Cerebellar nuclear complex (tissue), 1 donor: ENCODE data around the gene MSL3B.

Experiments
- DNase-seq, 2 experiments: peaks; one replicate each; lab custom pipeline; 2025; lab: John Stamatoyannopoulos, UW

MSL3B gene

DNA sequence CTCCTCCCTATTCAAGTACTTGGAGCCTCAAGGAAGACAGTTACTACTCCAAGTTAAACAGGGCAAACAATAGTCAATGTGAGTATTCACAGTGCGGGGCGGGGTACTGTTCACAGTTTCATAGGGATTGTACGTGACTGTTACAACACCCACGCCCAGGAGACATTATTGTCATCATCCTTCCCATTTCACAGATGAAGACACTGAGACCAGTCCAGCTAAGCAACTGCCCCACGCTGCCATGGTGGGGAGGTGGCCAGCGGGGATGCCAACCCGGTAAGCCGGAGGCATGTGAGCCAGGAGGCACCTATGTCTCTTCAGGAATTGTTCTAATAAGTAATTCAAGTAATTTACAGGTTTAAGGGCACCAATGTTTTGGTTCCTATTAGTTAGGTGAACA lies 14.8 kb downstream of the MSL3B start:
- no peak for DNase-seq

DNA sequence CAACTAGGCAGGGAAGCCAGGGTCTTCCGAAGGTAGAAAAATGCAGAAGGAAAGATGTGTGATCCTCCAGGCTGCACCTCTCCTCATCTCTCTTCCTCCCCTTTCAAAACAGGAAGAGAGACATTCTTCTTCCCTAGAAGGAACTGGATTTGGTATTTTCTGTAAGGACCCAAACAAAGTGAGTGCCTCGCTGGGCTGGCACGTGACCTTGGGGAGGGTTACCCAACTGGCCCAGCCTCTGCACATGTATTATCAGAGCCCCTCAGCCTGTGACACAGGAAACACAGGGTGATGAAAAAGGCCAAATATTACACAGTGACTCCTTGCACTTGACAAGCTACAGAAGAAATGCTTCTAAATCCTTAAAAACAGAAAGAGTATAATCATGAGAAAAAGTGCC lies 16.1 kb downstream of the MSL3B start:
- DNase-seq = no peak

DNA sequence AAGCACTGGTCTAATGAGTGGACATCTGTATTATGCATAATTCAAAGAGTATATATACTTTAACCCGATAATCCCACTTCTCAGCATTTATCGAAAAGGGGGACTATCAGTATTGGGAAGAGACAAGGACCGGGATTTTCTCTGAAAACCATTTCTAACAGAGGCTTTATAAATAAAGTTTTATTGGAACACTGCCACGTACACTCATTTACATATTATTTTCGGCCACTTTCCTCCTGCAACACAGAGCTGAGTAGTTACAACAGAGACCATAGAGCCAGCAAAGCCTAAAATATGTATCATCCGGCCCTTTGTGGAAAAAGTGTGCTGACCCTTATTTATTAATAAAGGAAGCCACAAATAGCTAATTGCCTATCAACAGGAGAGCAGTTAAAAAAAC lies 17.0 kb downstream of the MSL3B start:
- DNase-seq = no peak

DNA sequence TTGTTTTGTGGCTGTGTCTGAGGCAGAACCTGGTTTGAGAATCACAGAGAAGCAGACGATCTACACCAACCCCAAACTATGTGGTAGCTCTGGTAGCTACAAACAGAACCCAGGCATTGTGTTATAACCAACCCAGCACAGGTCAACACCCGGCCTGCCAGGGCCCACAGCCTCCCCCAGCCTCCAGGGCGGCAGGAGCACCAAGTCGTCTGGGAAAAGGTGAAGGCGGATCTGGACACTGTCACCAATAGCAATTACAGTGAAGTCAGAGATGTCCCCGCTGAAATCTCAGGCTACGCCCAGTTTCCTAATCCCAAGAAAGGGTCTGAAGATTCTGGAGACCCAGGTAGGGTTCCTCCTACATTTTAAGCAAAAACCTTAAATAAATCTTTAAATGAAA lies 17.4 kb downstream of the MSL3B start:
- no peak for DNase-seq

DNA sequence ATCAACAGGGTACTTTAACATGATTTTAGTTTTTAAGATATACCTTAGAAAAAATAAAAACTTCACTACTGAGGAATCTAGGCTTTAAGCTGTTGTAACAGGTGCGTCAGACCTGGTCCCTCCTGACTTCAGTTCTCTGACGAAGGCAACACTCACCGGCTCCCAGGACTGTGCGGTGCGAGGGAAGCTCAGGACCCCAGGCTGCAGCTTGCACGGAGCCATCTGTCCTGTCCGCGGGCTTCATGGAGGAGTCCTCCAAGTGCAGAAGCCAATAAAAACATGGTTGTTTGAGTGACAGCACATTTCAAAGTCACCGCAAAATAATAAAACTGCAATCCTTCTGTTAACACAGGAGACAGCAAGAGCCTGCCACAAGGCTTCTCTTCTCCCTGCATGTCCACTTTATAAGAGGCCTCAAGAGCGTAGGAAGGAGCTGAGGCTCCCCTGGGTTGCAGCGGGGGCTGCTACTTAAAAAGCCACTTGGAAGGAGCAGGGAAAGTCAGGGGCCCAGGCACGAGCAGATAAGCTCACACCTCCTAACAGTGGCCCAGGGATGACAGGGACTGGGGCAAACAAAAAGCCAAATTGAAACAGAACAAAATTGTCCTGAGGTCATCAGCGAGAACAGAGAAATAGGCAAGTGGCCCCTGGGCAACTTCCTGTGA lies 18.4 kb downstream of the MSL3B start:
- DNase-seq = no peak

DNA sequence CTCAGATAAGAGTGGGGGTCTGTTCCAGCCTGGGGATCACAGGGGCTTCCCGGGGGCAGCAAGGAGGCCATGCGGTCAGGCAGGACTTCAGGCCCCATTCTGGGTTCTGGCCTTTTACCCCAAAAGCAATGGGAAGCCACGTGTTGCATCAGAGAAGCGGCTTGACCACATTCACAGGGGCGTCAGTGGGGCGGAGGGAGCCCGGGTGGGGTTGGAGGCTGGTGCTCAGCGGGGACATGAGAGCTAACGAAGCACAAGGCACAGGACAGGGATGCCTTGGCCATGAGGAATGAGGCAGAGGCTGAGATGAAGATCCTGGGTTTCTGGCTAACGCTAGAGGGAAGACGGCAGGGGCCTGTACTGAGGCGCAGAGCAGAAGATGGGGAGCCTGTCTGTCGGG lies 19.9 kb downstream of the MSL3B start:
- DNase-seq = no peak

DNA sequence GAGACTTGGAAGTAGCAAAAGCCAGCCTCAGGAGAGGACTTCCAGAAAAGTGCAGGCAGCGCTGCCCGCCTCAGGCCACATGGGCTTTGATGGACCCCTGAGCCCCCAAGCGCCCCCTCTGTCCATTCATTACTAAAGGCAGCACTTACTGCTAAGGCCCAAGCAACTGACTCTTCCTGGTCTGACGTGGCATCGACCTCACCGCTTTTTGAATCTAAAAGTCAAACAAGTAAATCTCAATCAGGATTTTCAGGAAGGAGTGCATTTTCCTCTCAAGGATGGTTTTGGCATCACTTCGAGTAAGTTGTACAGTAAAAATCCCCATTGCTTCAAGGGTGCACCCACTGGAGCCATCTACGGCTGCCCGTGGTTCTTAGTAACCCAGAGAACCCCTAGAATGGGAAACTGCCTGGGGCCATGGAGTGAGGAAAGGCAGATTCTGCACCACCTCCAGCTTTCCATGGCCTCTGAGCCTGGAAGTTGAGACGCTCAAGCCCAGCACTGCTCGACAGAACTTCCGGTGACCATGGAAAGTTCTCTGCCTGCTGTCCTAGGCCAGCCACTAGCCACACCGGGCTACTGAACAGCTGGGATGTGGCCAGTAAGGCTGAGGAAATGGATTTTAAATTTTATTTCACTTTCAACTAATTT lies 20.8 kb downstream of the MSL3B start:
- no peak for DNase-seq

DNA sequence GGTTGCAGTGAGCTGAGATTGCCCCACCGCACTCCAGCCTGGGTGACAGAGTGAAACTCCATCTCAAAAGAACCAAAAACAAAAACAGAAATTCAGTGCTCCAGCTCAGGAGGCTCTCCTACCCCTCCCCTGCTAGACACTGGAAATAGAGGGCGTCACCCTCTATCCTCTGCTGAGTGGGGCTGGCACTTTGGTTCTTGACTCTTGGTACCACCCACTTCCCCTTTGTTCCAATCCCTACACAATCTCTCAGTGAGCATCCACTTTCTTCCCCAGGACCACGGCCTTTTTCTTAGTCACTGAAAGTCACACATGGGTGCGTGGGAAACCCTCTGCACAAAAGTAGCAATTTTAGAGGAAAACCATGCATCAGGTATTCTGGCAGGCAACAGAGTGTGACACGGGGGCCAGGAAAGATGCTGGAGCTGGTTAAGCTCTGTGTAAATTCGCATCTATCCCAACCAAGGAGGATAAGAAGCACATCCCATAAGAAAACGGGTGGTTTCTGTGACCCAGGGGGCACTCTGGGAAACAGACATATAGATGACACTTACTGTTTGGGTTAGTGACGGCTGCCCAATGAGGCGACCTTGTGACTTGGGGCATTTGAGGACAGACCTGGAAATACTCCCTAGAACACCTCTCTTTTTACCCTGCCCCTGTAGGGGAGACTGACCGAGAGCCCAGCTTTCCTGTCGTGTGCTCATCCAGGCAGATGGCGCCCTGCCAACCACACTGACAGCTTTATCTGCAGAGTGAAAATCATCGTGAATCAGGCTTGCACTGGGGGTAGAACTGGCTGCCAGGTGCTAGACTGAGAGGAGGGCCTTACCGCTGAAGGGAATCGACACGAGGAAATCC lies 21.6 kb downstream of the MSL3B start:
- no peak for DNase-seq

DNA sequence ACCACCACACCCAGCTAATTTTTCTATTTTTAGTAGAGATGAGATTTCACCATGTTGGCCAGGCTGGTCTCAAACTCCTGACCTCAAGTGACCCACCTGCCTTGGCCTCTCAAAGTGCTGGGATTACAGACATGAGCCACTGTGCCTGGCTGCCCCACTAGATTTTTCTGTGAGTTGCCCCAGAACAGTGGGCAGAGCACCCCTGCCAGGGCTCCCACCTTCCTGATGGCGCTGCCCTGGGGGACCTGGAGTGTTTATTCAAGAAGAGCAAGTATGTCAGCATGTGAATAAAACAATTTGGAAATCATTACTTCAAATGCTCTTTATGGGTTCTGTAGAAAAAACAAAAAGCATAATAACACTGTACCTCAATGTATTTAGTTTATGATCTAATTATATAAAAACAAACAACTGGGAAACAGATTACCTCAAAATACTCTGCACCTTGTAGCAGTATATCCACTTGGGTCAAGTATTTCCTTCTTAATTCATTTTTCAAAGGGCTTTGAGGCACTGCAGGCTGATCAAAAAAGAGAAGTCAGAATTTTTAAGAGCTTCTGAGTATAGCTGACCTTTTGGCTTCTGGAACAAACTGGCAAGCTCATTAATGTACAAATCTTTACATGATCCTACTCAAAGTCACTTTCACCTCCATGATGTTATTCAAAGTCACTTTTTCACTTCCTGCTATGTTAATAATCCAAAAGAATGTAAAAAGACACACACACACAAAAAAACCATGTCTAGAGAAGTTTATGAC lies 22.7 kb downstream of the MSL3B start:
- DNase-seq = no peak

DNA sequence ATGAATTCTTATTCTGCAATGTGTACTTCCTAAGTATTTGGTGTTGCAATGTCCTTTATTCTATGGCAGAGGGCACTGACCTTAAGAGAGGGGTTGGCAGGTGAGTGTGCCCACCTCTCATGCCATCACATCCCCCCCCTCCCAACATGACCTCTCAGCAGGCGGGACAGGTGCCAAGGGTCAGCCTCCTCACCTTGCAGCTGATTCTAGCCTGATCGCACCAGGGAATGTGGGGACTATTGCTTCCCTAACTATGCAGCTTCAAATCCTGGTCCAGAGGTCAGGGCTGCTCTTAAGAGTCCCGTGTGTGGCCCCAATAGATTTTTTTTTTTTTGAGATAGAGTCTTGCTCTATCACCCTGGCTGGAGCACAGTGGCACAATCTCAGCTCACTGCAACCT lies 23.4 kb downstream of the MSL3B start:
- no peak for DNase-seq

DNA sequence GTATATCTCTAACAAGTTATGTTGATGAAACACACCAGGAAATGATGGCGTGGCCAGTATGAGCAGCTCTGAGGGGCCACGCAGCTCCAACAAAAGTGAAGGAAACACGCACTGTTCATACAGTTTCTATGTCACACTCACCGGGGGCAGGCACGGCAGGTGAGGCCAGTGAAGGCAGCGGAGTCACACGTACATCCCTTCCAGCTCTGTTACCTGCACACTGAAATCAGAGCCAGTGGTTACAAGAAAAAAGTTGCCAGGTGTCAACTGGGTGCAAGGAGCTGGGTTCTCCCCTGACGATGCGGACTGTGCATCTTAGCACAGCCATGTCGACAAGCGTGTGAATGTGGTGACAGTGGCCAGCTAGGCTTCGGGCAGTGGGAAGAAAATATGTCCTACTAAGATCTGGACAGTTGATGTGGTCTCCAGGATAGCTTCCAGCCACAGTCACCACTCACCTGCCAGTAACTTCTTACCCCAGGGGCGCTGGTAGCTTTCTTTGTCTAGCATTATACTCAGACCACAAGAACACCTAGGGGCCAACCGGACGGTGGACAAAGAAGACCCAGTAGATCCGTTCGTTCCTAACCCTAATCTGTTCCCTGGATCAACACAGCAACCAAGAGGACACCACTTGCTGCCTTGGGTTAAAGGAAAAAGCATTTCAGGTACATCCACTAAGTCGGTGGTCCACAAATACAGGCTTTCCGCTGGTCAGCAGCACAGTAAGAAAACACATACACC lies 23.9 kb downstream of the MSL3B start:
- DNase-seq = no peak

DNA sequence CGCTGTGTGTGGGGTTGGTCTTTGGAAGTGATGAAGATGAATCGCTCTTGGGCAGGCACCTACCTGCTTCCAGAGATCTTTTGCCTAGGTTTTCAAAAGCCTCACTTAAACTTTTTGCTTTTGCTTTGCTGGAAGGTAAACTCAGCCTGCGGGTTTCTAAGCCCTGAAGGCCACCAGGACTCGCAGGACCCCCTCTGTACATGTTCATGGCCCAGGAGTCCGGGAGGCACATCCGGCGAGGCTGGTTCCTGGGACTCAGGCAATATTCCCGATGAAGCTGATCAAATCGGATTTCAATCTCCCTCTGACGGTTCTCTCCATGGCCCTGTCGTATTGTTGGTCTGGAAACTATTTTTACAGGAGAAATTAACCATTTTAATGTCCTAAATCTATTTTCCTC lies 27.0 kb downstream of the MSL3B start:
- DNase-seq = no peak

DNA sequence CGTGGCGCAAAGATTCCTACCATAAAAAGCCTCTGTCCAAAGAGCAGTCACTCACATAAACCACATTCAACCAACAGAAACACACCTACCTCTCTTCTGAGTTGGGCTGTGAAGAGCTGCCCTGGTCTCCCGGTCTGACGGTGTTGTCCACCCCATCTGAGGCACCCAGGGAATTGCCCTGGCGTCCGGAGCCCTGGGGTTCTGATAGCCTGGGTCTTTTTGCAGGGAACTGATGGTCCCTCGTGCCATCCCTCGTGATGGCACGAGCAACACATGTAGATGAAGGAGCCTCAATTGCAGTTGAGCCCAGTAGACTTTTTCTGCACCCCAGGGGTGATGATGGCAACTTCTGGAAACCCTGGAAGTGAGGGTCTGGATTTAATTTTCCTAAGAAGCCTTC lies 27.7 kb downstream of the MSL3B start:
- no peak for DNase-seq

DNA sequence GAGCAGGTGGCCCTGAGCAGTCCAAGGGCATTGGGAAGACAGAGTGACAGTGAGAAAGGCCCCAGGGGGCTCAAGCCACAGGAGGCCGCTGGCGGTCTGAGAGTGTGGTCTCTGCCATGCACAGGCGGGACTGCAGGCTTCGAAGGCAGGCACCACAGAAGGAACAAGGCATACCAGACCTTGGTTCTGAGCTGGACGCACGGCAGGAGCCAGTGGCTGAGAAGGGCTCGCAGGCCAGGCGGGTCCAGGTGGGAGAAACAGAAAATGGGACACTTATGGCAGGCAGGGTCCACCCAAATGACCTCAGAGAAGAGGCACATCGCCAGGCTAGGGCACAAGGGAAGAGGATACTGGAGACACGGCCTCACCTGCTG lies 28.8 kb downstream of the MSL3B start:
- no peak for DNase-seq

DNA sequence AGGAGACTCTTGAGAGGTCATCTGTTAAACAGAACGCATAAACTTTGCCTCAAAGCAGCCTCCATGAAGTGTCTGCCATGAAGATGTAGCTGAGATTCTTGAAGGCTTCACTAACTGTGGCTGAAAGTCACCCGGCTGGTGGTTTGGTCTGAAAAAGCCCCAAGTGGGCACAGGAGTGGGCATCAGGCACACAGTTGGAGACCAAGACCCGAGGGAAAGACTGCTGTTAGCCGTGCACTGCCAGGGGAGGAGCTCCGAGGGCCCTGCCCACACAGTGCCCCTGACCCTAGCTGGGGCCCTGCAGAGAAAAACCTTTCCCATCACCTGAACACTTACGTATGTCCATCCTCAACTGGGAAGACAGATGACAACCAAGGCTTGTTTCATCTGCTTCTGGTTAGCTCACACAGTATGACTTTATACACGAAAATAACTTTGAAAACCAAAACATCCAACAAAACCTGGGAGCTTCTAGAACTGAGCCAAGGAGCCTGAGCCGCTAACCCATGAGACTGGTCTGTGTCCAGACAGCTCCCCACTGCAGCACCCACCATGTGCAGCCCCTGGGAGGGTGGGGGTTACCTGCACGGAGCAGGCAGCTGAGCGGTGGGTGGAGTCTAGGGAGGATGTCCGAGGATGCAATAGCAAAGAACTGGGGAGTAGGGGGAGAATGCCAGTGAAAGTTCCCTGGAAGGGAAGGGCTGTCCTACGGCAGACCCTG lies 29.3 kb downstream of the MSL3B start:
- DNase-seq = no peak

DNA sequence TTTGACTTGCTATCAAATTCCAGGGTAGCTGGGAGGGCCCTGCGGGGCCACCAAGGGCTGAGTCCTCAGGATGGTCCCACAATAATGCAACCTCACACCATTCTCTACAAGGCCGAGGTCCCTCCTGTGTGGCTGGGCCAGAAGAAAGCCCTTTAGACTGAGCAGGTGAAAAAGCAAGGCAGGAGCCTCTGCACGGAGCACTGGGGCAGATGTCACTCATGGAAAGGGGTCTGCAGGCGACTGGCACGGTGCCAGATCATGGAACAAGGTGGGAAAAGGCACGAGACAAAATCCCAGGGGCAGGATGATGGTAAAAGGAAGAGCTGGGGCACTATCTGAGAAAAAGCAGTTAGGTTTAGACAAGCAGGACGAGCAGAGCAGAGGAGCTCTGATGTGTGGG lies 29.9 kb downstream of the MSL3B start:
- no peak for DNase-seq

DNA sequence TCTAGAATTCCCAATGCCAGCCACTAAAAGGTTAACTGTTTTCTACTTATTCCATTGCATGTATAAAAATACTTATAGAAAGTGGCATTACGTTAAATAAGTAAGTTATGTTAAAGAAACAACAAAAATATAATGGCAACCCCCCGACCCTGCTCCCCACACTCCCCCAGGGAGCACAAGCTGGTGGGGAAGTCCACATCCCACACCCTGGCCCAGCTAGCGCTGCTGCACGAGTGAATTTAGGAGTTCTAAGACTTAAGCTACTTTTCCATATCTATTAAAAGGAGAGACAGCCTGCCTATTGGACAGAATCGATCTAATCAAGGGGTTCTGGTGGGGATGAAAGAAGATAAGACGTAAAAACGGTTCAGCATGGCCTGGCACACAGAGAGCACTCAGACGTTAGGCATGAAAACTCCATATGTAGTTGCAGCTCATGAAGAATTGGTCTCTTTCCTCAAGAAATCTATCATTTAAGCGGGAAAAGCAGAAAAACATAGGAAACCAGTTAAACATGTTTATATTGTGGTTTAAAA lies 30.4 kb downstream of the MSL3B start:
- DNase-seq = no peak

DNA sequence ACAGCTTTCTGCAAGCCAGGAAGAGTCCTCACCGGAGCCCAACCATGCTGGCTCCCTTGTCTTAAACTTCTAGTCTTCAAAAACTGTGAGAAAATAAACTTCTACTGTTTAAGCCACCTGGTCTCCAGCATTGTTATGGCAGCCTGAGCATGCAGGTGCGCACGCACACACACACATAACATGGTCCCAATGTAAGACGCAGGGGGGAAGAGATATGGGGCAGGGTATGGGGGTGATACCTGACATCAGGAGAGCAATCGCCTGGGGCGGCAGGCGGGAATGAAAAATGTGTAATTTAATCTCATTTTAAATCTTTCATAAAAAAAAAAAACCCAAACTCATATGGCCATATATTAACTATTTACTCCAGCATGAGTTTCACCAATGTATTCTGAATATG lies 31.8 kb downstream of the MSL3B start:
- DNase-seq = no peak

DNA sequence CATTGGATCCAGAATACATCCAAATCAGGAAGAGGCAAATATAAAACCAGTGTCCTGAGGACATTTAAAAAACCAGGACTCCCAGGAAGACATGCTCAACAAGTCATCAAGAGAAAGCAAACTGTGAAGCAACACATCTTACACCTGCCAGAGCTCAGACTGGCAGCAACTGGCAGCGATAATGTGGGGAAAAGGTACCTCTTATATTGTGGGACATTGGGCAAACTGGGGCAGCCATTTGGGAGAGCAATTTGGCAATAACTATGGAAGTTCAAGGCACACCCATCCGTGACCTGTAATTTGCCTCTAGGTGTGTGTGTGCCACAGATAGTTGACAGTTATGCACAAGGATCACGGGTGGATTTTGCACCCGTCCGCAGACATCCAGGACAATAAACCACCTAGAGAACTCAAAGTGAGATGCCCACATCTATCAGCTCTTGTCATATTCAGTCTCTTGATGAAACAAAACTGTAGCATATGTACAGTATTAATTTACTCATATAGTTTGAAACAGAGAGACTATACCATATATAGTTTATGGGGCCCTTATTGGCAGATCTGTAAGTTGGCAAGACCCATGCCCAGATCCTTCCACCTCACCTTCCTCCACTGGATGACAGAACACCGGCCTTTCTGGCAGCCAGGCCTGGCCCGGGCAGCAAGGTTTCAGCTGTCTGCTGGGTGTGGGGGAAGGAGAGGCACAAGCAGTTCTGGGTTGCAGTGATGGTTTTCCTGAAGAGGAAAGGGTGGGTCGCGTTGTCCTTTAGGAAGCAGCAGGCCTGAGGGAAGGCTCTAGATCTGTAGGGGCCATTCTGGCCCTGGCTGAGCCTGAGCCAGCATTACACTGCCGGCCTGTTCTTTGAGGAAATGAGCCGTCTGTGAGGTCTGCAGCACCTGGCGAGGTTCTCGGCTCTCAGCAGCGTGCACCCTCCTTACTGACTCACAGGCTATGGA lies 32.7 kb downstream of the MSL3B start:
- DNase-seq = no peak

DNA sequence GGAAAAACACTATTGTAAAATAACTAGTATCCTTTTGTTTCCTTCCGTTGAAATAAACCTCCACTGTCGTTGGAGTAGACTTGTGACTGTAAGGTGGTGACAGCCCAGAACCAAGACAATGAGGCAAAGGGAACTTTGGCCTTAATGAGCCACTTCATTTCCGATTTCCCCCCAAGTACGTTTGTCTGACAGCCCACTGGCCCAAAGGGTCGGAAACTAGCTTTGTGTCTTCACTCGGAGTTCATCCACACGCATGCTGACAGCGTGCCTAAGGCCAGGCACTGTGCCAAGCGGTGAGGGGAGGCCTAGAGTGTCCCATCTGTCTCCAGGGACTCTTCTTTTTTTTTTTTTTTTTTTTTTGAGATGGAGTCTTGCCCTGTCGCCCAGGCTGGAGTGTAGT lies 34.8 kb downstream of the MSL3B start:
- DNase-seq = no peak
